Astrocyte (in vitro differentiated cells and primary cell): Measurements from ENCODE around the gene SULF2. TPM values are rescaled to one million over a fixed set of nuclear protein-coding genes. Genes with fewer than 3 reads are reported as not detected.
A peak's percentile ranks its signal among the peaks of the same experiment; 100 is the strongest.

ENCODE experiments used
- DNase-seq: peaks from one replicate; pipeline ENCODE4 v3.0.0-alpha.2; 2010; ENCODE audit warnings: low read depth
- FAIRE-seq: peaks from 2 replicates; lab custom pipeline; 2011; peaks lifted over from hg19 to GRCh38; lab: Jason Lieb, UNC
- H2AFZ ChIP-seq: 2 replicates; pipeline ENCODE4 v1.6.0; 2012; ENCODE audit warnings: low read depth, low read length, inconsistent platforms
- H3K27ac ChIP-seq: 2 replicates; pipeline ENCODE4 v1.5.1; 2011; ENCODE audit warnings: low read depth, low read length, inconsistent platforms
- H3K27me3 ChIP-seq: 2 replicates; pipeline ENCODE4 v1.6.0; 2011; ENCODE audit warnings: low read length, inconsistent platforms; ENCODE audit not compliant: insufficient read depth
- H3K36me3 ChIP-seq: 2 replicates; pipeline ENCODE4 v1.5.1; 2011; ENCODE audit warnings: low read length, inconsistent platforms; ENCODE audit not compliant: insufficient read depth
- H3K4me1 ChIP-seq: 2 replicates; pipeline ENCODE4 v1.5.1; 2011; ENCODE audit warnings: low read length, inconsistent platforms; ENCODE audit not compliant: insufficient read depth
- H3K4me2 ChIP-seq: 2 replicates; pipeline ENCODE4 v1.6.0; 2012; ENCODE audit warnings: low read length, inconsistent platforms
- H3K4me3 ChIP-seq: 2 replicates; pipeline ENCODE4 v1.5.1; 2011; ENCODE audit warnings: low read depth, mild to moderate bottlenecking, low read length, inconsistent platforms; ENCODE audit not compliant: insufficient read depth
- H3K79me2 ChIP-seq: 2 replicates; pipeline ENCODE4 v1.6.0; 2012; ENCODE audit warnings: mild to moderate bottlenecking, low read length, inconsistent platforms; ENCODE audit not compliant: insufficient read depth
- H3K9ac ChIP-seq: 2 replicates; pipeline ENCODE4 v1.6.0; 2012; ENCODE audit warnings: mild to moderate bottlenecking, low read length, inconsistent platforms
- H3K9me3 ChIP-seq: 2 replicates; pipeline ENCODE4 v1.5.1; 2012; ENCODE audit warnings: low read depth, mild to moderate bottlenecking, low read length, inconsistent platforms; ENCODE audit not compliant: insufficient read depth
- H4K20me1 ChIP-seq: 2 replicates; pipeline ENCODE4 v1.6.0; 2012; ENCODE audit warnings: low read length, inconsistent platforms; ENCODE audit not compliant: insufficient read depth
- H3K27ac Mint-ChIP-seq: one replicate; pipeline ENCODE4 v1.8.0; 2021; ENCODE audit warnings: mild to moderate bottlenecking, mixed read lengths; ENCODE audit not compliant: unreplicated experiment
- H3K27me3 Mint-ChIP-seq: one replicate; pipeline ENCODE4 v1.8.0; 2021; ENCODE audit warnings: low read depth, mixed read lengths; ENCODE audit not compliant: unreplicated experiment
- H3K36me3 Mint-ChIP-seq: one replicate; pipeline ENCODE4 v1.8.0; 2021; ENCODE audit warnings: low read depth, mixed read lengths; ENCODE audit not compliant: unreplicated experiment
- H3K4me1 Mint-ChIP-seq: one replicate; pipeline ENCODE4 v1.8.0; 2021; ENCODE audit warnings: low read depth, mixed read lengths; ENCODE audit not compliant: unreplicated experiment
- H3K4me3 Mint-ChIP-seq: one replicate; pipeline ENCODE4 v1.8.0; 2021; ENCODE audit warnings: mild to moderate bottlenecking, moderate library complexity, mixed read lengths; ENCODE audit not compliant: unreplicated experiment
- H3K9me3 Mint-ChIP-seq: one replicate; pipeline ENCODE4 v1.8.0; 2021; ENCODE audit warnings: mild to moderate bottlenecking, mixed read lengths; ENCODE audit not compliant: unreplicated experiment
- EZH2 ChIP-seq: IDR thresholded peaks from 2 replicates; pipeline ENCODE4 v1.6.1; 2012; ENCODE audit warnings: mild to moderate bottlenecking, low read length, inconsistent platforms; ENCODE audit not compliant: insufficient read depth
- total RNA-seq: library from RNA; stranded (reverse); gene quantifications from 2 replicates; pipeline ENCODE4 v1.2.1, GENCODE V29; 2021
- TF ChIP-seq, protein P1 (sequence below): IDR thresholded peaks from 2 replicates; pipeline ENCODE4 v1.5.1; 2011; ENCODE audit warnings: low read depth, mild to moderate bottlenecking, inconsistent platforms, low read length, moderate library complexity; ENCODE audit not compliant: insufficient read depth

Gene SULF2
- total RNA-seq, 1 donor from 2014 or later, result 139 TPM

DNA sequence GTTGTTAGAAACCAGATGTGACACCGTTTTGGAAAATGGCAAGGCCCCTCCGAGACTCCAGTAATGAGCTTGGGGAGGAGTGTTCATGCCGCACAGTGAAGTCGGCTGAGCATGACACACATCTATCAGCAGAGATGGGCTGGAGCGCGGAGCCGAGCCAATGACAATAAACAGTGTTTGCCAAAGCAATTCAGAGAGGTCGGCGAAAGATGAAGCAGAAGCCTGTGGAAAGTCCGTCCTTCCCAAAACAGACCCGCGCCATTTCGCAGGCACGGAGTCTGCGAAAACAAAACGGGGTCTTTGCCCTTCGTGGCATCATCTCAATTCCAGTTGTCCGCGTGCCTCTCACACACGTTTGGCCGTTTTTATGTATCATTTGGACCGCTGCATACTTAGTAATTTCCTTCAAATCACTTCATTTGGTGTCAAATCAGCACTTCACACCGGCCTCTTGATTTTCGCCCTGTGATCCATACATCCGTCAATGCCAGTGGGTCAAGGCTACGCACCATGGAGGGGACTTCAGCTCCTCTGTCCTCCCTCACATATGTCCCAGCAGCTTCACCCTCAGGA is 71.3 kb downstream of the SULF2 start:
- Histone ChIP-seq H3K36me3 (no peaks in the 10 kb centered on the region), H3K27ac (no peak overlapping the region), H3K9me3 (no peaks in the 10 kb centered on the region), H3K79me2 (no peaks in the 10 kb centered on the region), H3K9ac (no peak overlapping the region), H3K4me2 (no peak overlapping the region), H3K27me3 (peaks cover 3% of the 10 kb centered on the region), H3K4me1 (no peaks in the 10 kb centered on the region), H4K20me1 (no peaks in the 10 kb centered on the region), H2AFZ (no peak overlapping the region), H3K4me3 (no peak overlapping the region)
- FAIRE-seq (no peak), DNase-seq (no peak)
- no peak overlapping the region for H3K4me3 Mint-ChIP-seq
- no peak overlapping the region for H3K27ac Mint-ChIP-seq
- peaks cover 11% of the 10 kb centered on the region for H3K4me1 Mint-ChIP-seq
- no peak for TF ChIP-seq EZH2
- TF ChIP-seq, protein P1, sequence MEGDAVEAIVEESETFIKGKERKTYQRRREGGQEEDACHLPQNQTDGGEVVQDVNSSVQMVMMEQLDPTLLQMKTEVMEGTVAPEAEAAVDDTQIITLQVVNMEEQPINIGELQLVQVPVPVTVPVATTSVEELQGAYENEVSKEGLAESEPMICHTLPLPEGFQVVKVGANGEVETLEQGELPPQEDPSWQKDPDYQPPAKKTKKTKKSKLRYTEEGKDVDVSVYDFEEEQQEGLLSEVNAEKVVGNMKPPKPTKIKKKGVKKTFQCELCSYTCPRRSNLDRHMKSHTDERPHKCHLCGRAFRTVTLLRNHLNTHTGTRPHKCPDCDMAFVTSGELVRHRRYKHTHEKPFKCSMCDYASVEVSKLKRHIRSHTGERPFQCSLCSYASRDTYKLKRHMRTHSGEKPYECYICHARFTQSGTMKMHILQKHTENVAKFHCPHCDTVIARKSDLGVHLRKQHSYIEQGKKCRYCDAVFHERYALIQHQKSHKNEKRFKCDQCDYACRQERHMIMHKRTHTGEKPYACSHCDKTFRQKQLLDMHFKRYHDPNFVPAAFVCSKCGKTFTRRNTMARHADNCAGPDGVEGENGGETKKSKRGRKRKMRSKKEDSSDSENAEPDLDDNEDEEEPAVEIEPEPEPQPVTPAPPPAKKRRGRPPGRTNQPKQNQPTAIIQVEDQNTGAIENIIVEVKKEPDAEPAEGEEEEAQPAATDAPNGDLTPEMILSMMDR, result no peak
- no peaks in the 10 kb centered on the region for H3K9me3 Mint-ChIP-seq
- peaks cover 3% of the 10 kb centered on the region for H3K36me3 Mint-ChIP-seq
- H3K27me3 Mint-ChIP-seq, result peaks cover 7% of the 10 kb centered on the region

DNA sequence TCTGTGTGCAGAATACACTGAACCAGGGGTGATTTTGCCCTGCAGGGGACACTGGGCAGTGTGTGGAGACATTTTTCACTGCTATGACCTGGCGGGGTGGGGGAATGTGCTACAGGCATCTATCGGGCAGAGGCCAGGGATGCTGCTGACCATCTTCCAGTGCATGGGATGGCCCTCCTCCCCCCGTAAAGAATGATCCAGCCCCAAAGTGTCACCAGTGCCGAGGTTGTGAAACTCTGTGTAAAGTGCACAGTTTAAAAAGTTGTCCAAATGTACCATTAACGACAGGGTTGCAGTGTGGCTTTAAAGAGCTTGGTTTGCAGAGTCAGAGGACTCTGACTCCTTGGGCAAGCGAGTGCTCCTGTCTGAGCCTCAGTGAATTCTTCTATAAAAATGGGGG is 72.1 kb downstream of the SULF2 start:
- Histone ChIP-seq H3K79me2 (no peaks in the 10 kb centered on the region), H3K4me2 (no peak overlapping the region), H3K36me3 (no peaks in the 10 kb centered on the region), H4K20me1 (no peaks in the 10 kb centered on the region), H3K9ac (no peak overlapping the region), H3K4me3 (no peak overlapping the region), H3K27me3 (peaks cover 3% of the 10 kb centered on the region), H3K9me3 (no peaks in the 10 kb centered on the region), H2AFZ (no peak overlapping the region), H3K4me1 (no peaks in the 10 kb centered on the region), H3K27ac (no peak overlapping the region)
- no peaks in the 10 kb centered on the region for H3K9me3 Mint-ChIP-seq
- DNase-seq (no peak), FAIRE-seq (no peak)
- peaks cover 5% of the 10 kb centered on the region for H3K36me3 Mint-ChIP-seq
- no peak overlapping the region for H3K27ac Mint-ChIP-seq
- peaks cover 7% of the 10 kb centered on the region for H3K27me3 Mint-ChIP-seq
- TF ChIP-seq, protein P1, result no peak
- TF ChIP-seq EZH2, result no peak
- H3K4me3 Mint-ChIP-seq, result no peak overlapping the region
- H3K4me1 Mint-ChIP-seq, result peaks cover 6% of the 10 kb centered on the region

DNA sequence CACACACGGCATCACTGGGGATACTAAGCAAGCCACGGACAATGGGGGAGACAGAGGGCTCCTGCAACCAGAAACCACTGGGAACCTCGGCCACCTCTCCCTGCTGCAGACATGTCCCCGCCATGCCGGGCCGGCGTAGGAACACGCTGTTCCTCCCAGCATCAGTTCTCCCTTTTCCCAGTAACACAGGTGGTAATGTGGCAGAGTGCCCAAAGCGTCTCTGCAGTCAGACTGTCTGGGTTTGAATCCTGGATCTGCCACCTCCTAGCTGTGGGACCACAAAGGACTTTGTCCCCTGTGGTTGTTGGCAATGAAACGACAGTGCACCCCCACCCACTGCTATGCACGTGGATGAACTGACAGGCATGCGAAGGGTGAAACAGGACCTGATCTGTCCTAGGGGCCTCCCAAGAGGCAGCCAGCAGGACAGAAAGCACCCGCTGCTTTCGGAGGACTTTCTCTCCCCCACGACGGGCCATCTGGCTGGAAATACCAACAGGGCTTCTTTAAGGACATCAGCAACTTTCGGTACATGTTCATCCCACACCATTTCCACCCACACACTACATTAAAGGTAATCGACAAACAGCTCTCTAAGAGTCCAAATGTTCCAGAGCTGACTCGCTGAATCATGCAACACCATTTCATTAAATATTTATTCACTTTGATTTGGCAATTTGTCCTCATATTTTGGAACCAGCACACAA is 74.1 kb downstream of the SULF2 start:
- H3K27me3 Mint-ChIP-seq, result peaks cover 7% of the 10 kb centered on the region
- no peaks in the 10 kb centered on the region for H4K20me1 ChIP-seq
- no peaks in the 10 kb centered on the region for H3K36me3 ChIP-seq
- H3K27ac Mint-ChIP-seq, result peak overlapping the region; percentile 28
- H3K4me1 Mint-ChIP-seq, result peaks cover 5% of the 10 kb centered on the region
- H2AFZ ChIP-seq, result no peak overlapping the region
- H3K27ac ChIP-seq, result no peak overlapping the region
- peaks cover 3% of the 10 kb centered on the region for H3K27me3 ChIP-seq
- DNase-seq, result no peak
- no peak for FAIRE-seq
- no peaks in the 10 kb centered on the region for H3K79me2 ChIP-seq
- peaks cover 5% of the 10 kb centered on the region for H3K36me3 Mint-ChIP-seq
- no peak overlapping the region for H3K9ac ChIP-seq
- H3K4me3 Mint-ChIP-seq, result no peak overlapping the region
- H3K9me3 ChIP-seq, result no peaks in the 10 kb centered on the region
- H3K4me2 ChIP-seq, result no peak overlapping the region
- no peak overlapping the region for H3K4me3 ChIP-seq
- TF ChIP-seq, protein P1, result no peak
- no peak for TF ChIP-seq EZH2
- H3K9me3 Mint-ChIP-seq, result no peaks in the 10 kb centered on the region
- H3K4me1 ChIP-seq, result no peaks in the 10 kb centered on the region
